ENCODE results near the gene C11orf21. TPM values are rescaled to one million over a fixed set of nuclear protein-coding genes. Genes with fewer than 3 reads are reported as not detected.

Gene C11orf21
- total RNA-seq, 2 donors from 2014 or later: 0.11 to 0.52 TPM

DNA sequence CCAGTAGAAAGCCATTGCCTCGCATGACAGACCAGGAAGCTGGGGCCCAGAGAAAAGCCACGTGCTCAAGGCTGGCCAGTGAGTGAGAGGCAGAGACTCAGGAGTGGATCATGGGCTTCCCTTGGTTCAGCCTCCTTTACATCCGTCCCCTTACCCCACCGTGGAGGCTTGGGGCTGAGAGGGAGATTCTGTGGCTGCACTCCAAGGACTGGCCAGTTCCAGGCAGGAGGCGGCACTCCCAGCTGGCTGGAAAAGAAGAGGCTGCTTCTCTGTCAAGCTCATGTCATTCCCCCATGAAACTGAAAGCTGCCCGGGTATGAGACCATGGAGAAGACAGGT is 24.7 kb downstream of the C11orf21 start:
- H3K27me3 ChIP-seq: no peaks in the 10 kb centered on the region
- H3K4me3 ChIP-seq: no peak overlapping the region
- no peak overlapping the region for H3K9ac ChIP-seq (ENCODE audit: low read depth in 2 of 2, low read length in 2 of 2)
- no peaks in the 10 kb centered on the region for H3K36me3 ChIP-seq
- intact Hi-C loops (cut with DNase I): no loop called here
- H3K9me3 ChIP-seq: no peaks in the 10 kb centered on the region
- DNase-seq: peak; percentile 15
- TF ChIP-seq, protein P1, sequence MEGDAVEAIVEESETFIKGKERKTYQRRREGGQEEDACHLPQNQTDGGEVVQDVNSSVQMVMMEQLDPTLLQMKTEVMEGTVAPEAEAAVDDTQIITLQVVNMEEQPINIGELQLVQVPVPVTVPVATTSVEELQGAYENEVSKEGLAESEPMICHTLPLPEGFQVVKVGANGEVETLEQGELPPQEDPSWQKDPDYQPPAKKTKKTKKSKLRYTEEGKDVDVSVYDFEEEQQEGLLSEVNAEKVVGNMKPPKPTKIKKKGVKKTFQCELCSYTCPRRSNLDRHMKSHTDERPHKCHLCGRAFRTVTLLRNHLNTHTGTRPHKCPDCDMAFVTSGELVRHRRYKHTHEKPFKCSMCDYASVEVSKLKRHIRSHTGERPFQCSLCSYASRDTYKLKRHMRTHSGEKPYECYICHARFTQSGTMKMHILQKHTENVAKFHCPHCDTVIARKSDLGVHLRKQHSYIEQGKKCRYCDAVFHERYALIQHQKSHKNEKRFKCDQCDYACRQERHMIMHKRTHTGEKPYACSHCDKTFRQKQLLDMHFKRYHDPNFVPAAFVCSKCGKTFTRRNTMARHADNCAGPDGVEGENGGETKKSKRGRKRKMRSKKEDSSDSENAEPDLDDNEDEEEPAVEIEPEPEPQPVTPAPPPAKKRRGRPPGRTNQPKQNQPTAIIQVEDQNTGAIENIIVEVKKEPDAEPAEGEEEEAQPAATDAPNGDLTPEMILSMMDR (IDR thresholded peaks at IDR 0.05): no peak
- H3K4me1 ChIP-seq: no peaks in the 10 kb centered on the region
- H3K27ac ChIP-seq: no peak overlapping the region

DNA sequence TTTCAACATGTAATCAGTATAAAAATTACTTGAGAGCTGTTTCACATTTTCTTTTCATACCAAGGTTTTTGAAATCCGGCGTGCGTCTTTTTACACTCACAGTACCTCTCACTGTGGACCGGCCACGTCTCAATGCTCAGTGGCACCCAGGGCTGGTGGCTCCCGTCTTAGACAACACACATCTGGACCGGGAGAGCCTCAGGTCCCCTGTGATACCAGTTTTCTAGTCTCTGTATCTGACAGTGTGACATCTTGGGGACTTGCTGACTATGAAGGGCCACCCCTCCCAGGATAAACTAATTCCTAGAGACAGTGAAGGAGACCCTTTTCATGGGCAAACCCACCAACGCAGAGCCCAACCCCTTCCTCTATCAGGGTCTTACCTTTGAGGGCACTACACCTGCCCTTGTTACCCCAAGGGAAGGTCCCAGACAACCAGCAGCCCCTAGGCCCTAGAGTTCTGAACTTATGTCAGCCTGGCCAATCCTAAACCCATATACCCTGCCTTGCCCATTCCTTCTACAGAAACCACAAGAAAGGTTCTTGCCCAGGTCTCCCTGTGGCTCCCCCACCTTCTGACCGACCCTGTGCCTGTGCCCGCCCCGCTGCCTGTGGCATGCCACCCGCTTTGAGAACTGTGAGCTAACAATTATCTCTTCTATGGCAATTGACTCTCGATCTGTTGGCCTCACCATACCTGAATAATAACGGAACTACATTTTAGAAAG is 25.3 kb downstream of the C11orf21 start:
- no peak overlapping the region for H3K9ac ChIP-seq (ENCODE audit: low read depth in 2 of 2, low read length in 2 of 2)
- H3K36me3 ChIP-seq: no peaks in the 10 kb centered on the region
- H3K9me3 ChIP-seq: no peaks in the 10 kb centered on the region
- intact Hi-C loops (cut with DNase I): no loop called here
- H3K27ac ChIP-seq: no peak overlapping the region
- no peak for DNase-seq
- TF ChIP-seq, protein P1 (IDR thresholded peaks at IDR 0.05): no peak
- peaks cover 2% of the 10 kb centered on the region for H3K27me3 ChIP-seq
- H3K4me3 ChIP-seq: no peak overlapping the region
- H3K4me1 ChIP-seq: no peaks in the 10 kb centered on the region

DNA sequence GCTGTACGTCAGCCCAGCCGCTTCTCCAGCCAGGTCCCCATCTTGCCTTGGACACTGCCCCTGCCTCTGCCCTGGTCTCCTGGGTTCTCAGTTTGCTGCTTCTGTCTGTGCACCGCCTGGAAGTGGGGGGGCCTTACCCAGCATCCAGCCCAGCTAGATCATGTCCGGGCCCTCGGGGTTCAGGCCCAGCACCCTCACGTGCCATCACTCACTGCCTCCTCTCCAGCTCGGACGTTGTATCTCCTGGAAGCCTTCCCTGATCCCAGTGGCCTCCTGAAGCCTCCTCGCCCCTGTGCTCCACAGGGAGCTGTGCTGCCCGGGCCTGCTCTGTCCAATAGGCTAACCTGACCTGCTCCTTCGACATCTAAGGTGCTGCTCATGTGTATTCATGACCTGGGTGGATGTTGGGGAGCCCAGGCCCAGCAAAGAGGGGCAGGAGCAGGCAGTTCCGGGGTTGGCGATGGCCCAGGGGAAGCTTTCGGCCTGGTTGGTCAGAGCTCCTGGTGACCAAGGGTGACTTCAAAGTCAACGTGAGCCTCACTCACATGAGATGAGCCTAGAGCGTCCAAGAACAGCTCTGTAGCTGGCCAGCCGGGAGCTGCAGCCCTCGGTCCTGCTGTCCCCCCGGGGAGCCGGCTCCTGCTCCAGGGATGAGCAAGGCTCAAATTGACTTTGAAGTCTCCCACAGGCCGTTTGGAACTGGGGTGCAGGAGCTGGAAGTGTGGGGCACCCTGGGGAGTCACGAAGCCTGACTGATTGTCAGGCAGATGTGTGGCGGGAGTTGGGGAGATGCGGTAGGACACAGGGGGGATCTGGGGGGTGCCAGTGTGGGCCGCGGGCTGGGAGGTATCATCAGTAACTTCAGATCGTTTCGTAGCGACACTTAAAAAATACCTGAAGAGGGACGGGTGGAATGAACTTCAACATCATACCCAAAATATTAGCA is 26.1 kb downstream of the C11orf21 start:
- Histone ChIP-seq H3K36me3 (no peaks in the 10 kb centered on the region), H3K4me3 (no peak overlapping the region), H3K9ac (ENCODE audit: low read depth in 2 of 2, low read length in 2 of 2) (no peak overlapping the region), H3K27ac (no peak overlapping the region), H3K27me3 (peaks cover 11% of the 10 kb centered on the region), H3K4me1 (no peaks in the 10 kb centered on the region), H3K9me3 (no peaks in the 10 kb centered on the region)
- no peak for DNase-seq
- intact Hi-C loops (cut with DNase I): no loop called here
- TF ChIP-seq, protein P1 (IDR thresholded peaks at IDR 0.05): no peak

DNA sequence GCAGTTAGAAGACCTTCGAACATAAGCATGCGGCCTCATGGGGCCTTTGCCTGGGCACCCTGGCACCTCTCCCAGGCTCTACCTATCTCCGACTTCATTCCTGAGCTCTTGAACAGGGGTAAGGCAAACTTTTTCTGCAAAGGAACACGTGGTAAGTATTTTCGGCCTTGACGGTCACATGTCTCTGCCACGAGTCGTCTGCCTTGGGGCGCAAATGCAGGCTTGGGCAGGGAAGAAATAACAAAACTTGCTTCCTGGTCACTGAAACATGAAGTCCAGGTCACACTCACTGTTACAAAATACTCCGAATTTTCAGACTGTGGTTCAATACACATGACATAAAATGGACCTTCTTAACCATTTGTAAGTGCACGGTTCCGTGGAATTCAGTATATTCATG is 27.9 kb downstream of the C11orf21 start:
- Histone ChIP-seq H3K4me3 (no peak overlapping the region), H3K27ac (no peak overlapping the region), H3K9ac (ENCODE audit: low read depth in 2 of 2, low read length in 2 of 2) (no peak overlapping the region), H3K9me3 (no peaks in the 10 kb centered on the region), H3K36me3 (no peaks in the 10 kb centered on the region), H3K4me1 (no peaks in the 10 kb centered on the region), H3K27me3 (peaks cover 25% of the 10 kb centered on the region)
- intact Hi-C loops (cut with DNase I): no loop called here
- peak; percentile 10 for DNase-seq
- TF ChIP-seq, protein P1 (IDR thresholded peaks at IDR 0.05): no peak

DNA sequence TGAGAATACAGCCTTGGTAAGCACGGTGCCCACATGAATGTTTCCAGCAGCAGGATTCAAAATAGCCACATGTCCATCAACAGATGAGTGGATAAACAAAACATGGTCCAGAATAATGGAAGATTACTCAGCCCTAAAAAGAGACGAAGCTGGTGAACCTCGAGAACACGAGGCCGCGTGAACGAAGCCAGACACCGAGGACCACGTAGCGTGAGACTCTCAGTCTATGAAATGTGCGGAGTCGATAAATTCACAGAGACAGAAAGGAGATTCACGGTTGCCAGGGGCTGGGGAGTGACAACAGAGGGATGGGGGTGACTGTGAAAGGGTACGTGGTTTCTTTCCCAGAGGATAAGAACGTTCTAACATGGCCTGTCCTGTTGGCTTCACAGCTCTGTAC is 28.4 kb downstream of the C11orf21 start:
- H3K36me3 ChIP-seq: no peaks in the 10 kb centered on the region
- H3K27ac ChIP-seq: no peak overlapping the region
- no peaks in the 10 kb centered on the region for H3K4me1 ChIP-seq
- intact Hi-C loops (cut with DNase I): no loop called here
- H3K27me3 ChIP-seq: peaks cover 25% of the 10 kb centered on the region
- TF ChIP-seq, protein P1 (IDR thresholded peaks at IDR 0.05): no peak
- H3K9me3 ChIP-seq: no peaks in the 10 kb centered on the region
- no peak overlapping the region for H3K4me3 ChIP-seq
- DNase-seq: no peak
- H3K9ac ChIP-seq (ENCODE audit: low read depth in 2 of 2, low read length in 2 of 2): no peak overlapping the region

Measured in colonic mucosa (tissue), 4 donors.